ENCODE results near the gene TGFB1I1. TPM values are rescaled to one million over a fixed set of nuclear protein-coding genes. Genes with fewer than 3 reads are reported as not detected.

Gene TGFB1I1
- total and polyA plus RNA-seq, 2 of the 13 experiments (the other 11 are each of a cell fraction or from before 2014, with no cell fraction given): 0.80 to 2.9 TPM

- TF ChIP-seq, protein P1, sequence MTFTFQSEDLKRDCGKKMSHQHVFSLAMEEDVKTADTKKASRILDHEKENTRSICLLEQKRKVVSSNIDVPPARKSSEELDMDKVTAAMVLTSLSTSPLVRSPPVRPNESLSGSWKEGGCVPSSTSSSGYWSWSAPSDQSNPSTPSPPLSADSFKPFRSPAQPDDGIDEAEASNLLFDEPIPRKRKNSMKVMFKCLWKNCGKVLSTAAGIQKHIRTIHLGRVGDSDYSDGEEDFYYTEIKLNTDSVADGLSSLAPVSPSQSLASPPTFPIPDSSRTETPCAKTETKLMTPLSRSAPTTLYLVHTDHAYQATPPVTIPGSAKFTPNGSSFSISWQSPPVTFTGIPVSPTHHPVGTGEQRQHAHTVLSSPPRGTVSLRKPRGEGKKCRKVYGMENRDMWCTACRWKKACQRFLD (CRISPR knock-in tag; IDR thresholded peaks at IDR 0.05; ENCODE audit: borderline replicate concordance): peak; percentile 87
- TF ChIP-seq MED1 (CRISPR knock-in tag; IDR thresholded peaks at IDR 0.05) (peak; percentile 86), ZNF207 (IDR thresholded peaks at IDR 0.05; ENCODE audit: borderline replicate concordance) (no peak), MATR3 (CRISPR knock-in tag; IDR thresholded peaks at IDR 0.05) (no peak), ZC3H13 (CRISPR knock-in tag; IDR thresholded peaks at IDR 0.05) (peak; percentile 96), WIZ (CRISPR knock-in tag; IDR thresholded peaks at IDR 0.05) (peak; percentile 68; the same call in 1 of the 2 replicates), U2AF2 (IDR thresholded peaks at IDR 0.05; ENCODE audit: low read depth, low read length) (no peak), PBX3 (CRISPR knock-in tag; IDR thresholded peaks at IDR 0.05; ENCODE audit: borderline replicate concordance) (no peak), NFKBIZ (CRISPR knock-in tag; IDR thresholded peaks at IDR 0.05) (0 out of 2 replicates have a peak, but pooled peaks have one; percentile 56), SNAI1 (CRISPR knock-in tag; IDR thresholded peaks at IDR 0.05; ENCODE audit: borderline replicate concordance) (peak; percentile 55; the same call in 1 of the 2 replicates), ZNF615 (CRISPR knock-in tag; IDR thresholded peaks at IDR 0.05; ENCODE audit: borderline replicate concordance) (0 out of 2 replicates have a peak, but pooled peaks have one; percentile 38), ZNF775 (CRISPR knock-in tag; IDR thresholded peaks at IDR 0.05; ENCODE audit: borderline replicate concordance) (0 out of 2 replicates have a peak, but pooled peaks have one; percentile 49), ZBTB25 (CRISPR knock-in tag; IDR thresholded peaks at IDR 0.05) (peak; percentile 64), ZNF383 (CRISPR knock-in tag; IDR thresholded peaks at IDR 0.05; ENCODE audit: borderline replicate concordance) (0 out of 2 replicates have a peak, but pooled peaks have one; percentile 21), FIP1L1 (IDR thresholded peaks at IDR 0.05; ENCODE audit: borderline replicate concordance, insufficient read depth, low read depth, low read length) (no peak; the same call in 1 of the 2 replicates), RXRA (CRISPR knock-in tag; IDR thresholded peaks at IDR 0.05) (peak; percentile 83), ISL2 (CRISPR knock-in tag; IDR thresholded peaks at IDR 0.05) (peak; percentile 54), NCOA2 (CRISPR knock-in tag; IDR thresholded peaks at IDR 0.05) (no peak), GZF1 (CRISPR knock-in tag; IDR thresholded peaks at IDR 0.05) (no peak), ZNF850 (CRISPR knock-in tag; conservative IDR thresholded peaks at IDR 0.05) (no peak)
- TF ChIP-seq, protein P2, sequence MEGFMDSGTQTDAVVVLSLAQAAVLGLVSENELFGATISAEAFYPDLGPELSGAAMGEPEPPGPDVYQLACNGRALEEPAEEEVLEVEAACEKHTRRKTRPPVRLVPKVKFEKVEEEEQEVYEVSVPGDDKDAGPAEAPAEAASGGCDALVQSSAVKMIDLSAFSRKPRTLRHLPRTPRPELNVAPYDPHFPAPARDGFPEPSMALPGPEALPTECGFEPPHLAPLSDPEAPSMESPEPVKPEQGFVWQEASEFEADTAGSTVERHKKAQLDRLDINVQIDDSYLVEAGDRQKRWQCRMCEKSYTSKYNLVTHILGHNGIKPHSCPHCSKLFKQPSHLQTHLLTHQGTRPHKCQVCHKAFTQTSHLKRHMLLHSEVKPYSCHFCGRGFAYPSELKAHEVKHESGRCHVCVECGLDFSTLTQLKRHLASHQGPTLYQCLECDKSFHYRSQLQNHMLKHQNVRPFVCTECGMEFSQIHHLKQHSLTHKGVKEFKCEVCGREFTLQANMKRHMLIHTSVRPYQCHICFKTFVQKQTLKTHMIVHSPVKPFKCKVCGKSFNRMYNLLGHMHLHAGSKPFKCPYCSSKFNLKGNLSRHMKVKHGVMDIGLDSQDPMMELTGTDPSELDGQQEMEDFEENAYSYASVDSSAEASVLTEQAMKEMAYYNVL (CRISPR knock-in tag; IDR thresholded peaks at IDR 0.05; ENCODE audit: borderline replicate concordance): peak; percentile 62; the same call in 1 of the 2 replicates
- TF ChIP-seq, protein P3, sequence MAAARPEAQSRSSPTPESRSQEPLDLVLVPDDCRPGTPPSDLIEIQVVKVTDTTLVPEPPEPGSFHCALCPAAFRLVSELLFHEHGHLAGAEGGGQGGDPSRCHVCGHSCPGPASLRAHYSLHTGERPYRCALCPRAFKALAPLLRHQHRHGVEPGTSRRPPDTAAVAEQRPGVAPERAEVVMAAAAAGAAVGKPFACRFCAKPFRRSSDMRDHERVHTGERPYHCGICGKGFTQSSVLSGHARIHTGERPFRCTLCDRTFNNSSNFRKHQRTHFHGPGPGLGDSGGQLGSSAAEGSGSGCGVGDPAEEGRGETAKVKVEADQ (CRISPR knock-in tag; IDR thresholded peaks at IDR 0.05; ENCODE audit: borderline replicate concordance): peak; percentile 92; the same call in 1 of the 2 replicates
Observed at GRCh38 chr16:31458844-31459686, 12.9 kb upstream of the TGFB1I1 start, which contains the start of gene ARMC5 (continued).
